GM12878 (cell line): Measurements from ENCODE around the gene DFFA. TPM values are rescaled to one million over a fixed set of nuclear protein-coding genes. Genes with fewer than 3 reads are reported as not detected.
A peak's percentile ranks its signal among the peaks of the same experiment; 100 is the strongest.

ENCODE experiments used
- ATAC-seq: fragments of 200-7000 bp; cut with Tn5 transposase; 3 replicates; pipeline ENCODE4 v1.9.1; 2020; ENCODE audit warnings: mild to moderate bottlenecking, moderate library complexity
- BruUV-seq: library from RNA; stranded (reverse); fragments of 400-500 nt; replicated peaks from 2 replicates; lab custom pipeline; 2021; lab: Mats Ljungman, UMichigan
- CTCF ChIA-PET: fragments of 300-600 bp; sonication (Branson Sonifier 250); formaldehyde crosslinking; extraction: SDS; loops from one replicate; lab custom pipeline; 2021; ENCODE audit warnings: inconsistent platforms; lab: Yijun Ruan, JAX
- POLR2A ChIA-PET: fragments of 350-600 bp; formaldehyde crosslinking; extraction: SDS; loops from one replicate; lab custom pipeline; 2021; ENCODE audit warnings: inconsistent platforms; lab: Charles Lee
- RAD21 ChIA-PET: fragments of 300-600 bp; sonication (Branson Sonifier 250); formaldehyde crosslinking; loops from one replicate; lab custom pipeline; 2023; ENCODE audit warnings: antibody characterized with exemption; ENCODE audit not compliant: unreplicated experiment; lab: Charles Lee
- SMC1A ChIA-PET: fragments of 300-600 bp; sonication (Branson Sonifier 250); formaldehyde crosslinking; loops from one replicate; lab custom pipeline; 2023; ENCODE audit not compliant: unreplicated experiment, uncharacterized antibody; lab: Charles Lee
- DNase-seq: peaks from one replicate; pipeline ENCODE4 v3.0.0-alpha.2; 2011; ENCODE audit warnings: low read depth, low spot score
- FAIRE-seq: peaks from 3 replicates; lab custom pipeline; 2011; peaks lifted over from hg19 to GRCh38; lab: Jason Lieb, UNC
- H2AFZ ChIP-seq: 2 replicates; pipeline ENCODE4 v1.6.0; 2011; ENCODE audit warnings: low read depth, low read length, control low read depth; ENCODE audit not compliant: control insufficient read depth
- H3K27ac ChIP-seq: 2 replicates; pipeline ENCODE4 v1.5.1; 2011; ENCODE audit warnings: control low read depth; ENCODE audit not compliant: control insufficient read depth, insufficient read depth
- H3K27me3 ChIP-seq, 2 experiments: replicated peaks in 1 of 2; 2 replicates each; pipeline versions ENCODE4 v1.6.0 to v1.6.1; 2011; ENCODE audit warnings: low read length in 1 of 2; ENCODE audit not compliant: control insufficient read depth in 2 of 2, insufficient read depth in 2 of 2
- H3K36me3 ChIP-seq, 2 experiments: 2 replicates each; pipeline ENCODE4 v1.5.1; 2011; ENCODE audit warnings: low read length in 1 of 2; ENCODE audit not compliant: control insufficient read depth in 2 of 2, insufficient read depth in 2 of 2
- H3K4me1 ChIP-seq: 2 replicates; pipeline ENCODE4 v1.6.1; 2011; ENCODE audit warnings: mild to moderate bottlenecking, low read length, moderate library complexity, mixed read lengths; ENCODE audit not compliant: control insufficient read depth, insufficient read depth
- H3K4me2 ChIP-seq: 2 replicates; pipeline ENCODE4 v1.6.0; 2011; ENCODE audit warnings: control low read depth; ENCODE audit not compliant: control insufficient read depth, insufficient read depth
- H3K4me3 ChIP-seq: fragments of 200-600 bp; sonication (generic); 2 replicates; pipeline ENCODE4 v1.5.1; 2016
- H3K79me2 ChIP-seq: 2 replicates; pipeline ENCODE4 v1.6.0; 2011; ENCODE audit warnings: low read length; ENCODE audit not compliant: control insufficient read depth, insufficient read depth
- H3K9ac ChIP-seq: 2 replicates; pipeline ENCODE4 v1.8.0; 2011; ENCODE audit warnings: low read length, control low read depth, mixed read lengths; ENCODE audit not compliant: control insufficient read depth, insufficient read depth
- H3K9me3 ChIP-seq: replicated peaks from 3 replicates; pipeline ENCODE4 v1.5.1; 2011; ENCODE audit warnings: mild to moderate bottlenecking, low read length; ENCODE audit not compliant: control insufficient read depth, insufficient read depth
- H4K20me1 ChIP-seq: 2 replicates; pipeline ENCODE4 v1.6.0; 2011; ENCODE audit not compliant: control insufficient read depth, insufficient read depth
- BRCA1 ChIP-seq: IDR thresholded peaks from 2 replicates; pipeline ENCODE4 v1.6.1; 2011; ENCODE audit warnings: low read depth, low read length, improper control_type of control experiment
- CBX5 ChIP-seq: sonication (generic); IDR thresholded peaks from 2 replicates; pipeline ENCODE4 v1.6.1; 2016; ENCODE audit warnings: low read depth, moderate library complexity, mild to moderate bottlenecking, inconsistent platforms
- CEBPB ChIP-seq, 2 experiments: fragments of 150-350 bp in 1 of 2; IDR thresholded peaks; 2 replicates each; pipeline ENCODE4 v1.6.1; 2012 to 2014; ENCODE audit warnings: low read depth in 2 of 2, low read length in 2 of 2, borderline replicate concordance in 1 of 2, inconsistent platforms in 1 of 2
- CHD2 ChIP-seq: IDR thresholded peaks from 2 replicates; pipeline ENCODE4 v1.6.1; 2011; ENCODE audit warnings: low read depth, low read length, improper control_type of control experiment, borderline replicate concordance
- EZH2 ChIP-seq: IDR thresholded peaks from 2 replicates; pipeline ENCODE4 v1.6.1; 2012; ENCODE audit warnings: low read depth, mild to moderate bottlenecking, control low read depth, inconsistent platforms, low read length, borderline replicate concordance; ENCODE audit not compliant: control insufficient read depth
- IKZF2 ChIP-seq, 2 experiments: fragments of 450-650 bp; IDR thresholded peaks; 2 replicates each; pipeline ENCODE4 v1.6.1; 2017; ENCODE audit warnings: mild to moderate bottlenecking in 2 of 2, moderate library complexity in 2 of 2
- JUNB ChIP-seq: IDR thresholded peaks from 2 replicates; pipeline ENCODE4 v1.6.1; 2016; ENCODE audit warnings: antibody characterized with exemption, mild to moderate bottlenecking
- MTA2 ChIP-seq: fragments of 450-650 bp; IDR thresholded peaks from 2 replicates; pipeline ENCODE4 v1.6.1; 2016; ENCODE audit warnings: low read depth, mild to moderate bottlenecking, moderate library complexity
- MYB ChIP-seq: fragments of 150-350 bp; IDR thresholded peaks from 2 replicates; pipeline ENCODE4 v1.6.1; 2014; ENCODE audit warnings: mild to moderate bottlenecking, low read depth, low read length, borderline replicate concordance
- NFXL1 ChIP-seq: fragments of 450-650 bp; IDR thresholded peaks from 2 replicates; pipeline ENCODE4 v1.6.1; 2017; ENCODE audit warnings: antibody characterized with exemption, mild to moderate bottlenecking, borderline replicate concordance
- NFYB ChIP-seq: IDR thresholded peaks from 2 replicates; pipeline ENCODE4 v1.6.1; 2011; ENCODE audit warnings: low read depth, mild to moderate bottlenecking, low read length, improper control_type of control experiment, moderate library complexity; ENCODE audit not compliant: insufficient read depth
- STAT3 ChIP-seq: IDR thresholded peaks from 2 replicates; pipeline ENCODE4 v1.6.1; 2011; ENCODE audit warnings: low read depth, low read length, improper control_type of control experiment
- ZNF207 ChIP-seq: fragments of 450-650 bp; IDR thresholded peaks from 2 replicates; pipeline ENCODE4 v1.6.1; 2014; ENCODE audit warnings: antibody characterized with exemption, mild to moderate bottlenecking, borderline replicate concordance
- ZNF217 ChIP-seq: fragments of 450-650 bp; IDR thresholded peaks from 2 replicates; pipeline ENCODE4 v1.6.1; 2017; ENCODE audit warnings: antibody characterized with exemption, mild to moderate bottlenecking
- WGBS: methylation state at CpG from one replicate; pipeline ENCODE4 v1.1.6; 2016; ENCODE audit warnings: low lambda C conversion rate; ENCODE audit not compliant: insufficient replicate concordance, insufficient coverage; ENCODE audit errors: missing lambda C conversion rate; 5-methylcytosine and 5-hydroxymethylcytosine counted together
- in situ Hi-C: fragments of 300-500 bp; cut with MboI; formaldehyde crosslinking; loops from 9 replicates; pipeline ENCODE4 v1.14.3; 2018; ENCODE audit warnings: mixed read lengths
- intact Hi-C: fragments of 100-400 bp; cut with micrococcal nuclease; formaldehyde crosslinking; loops from one replicate; pipeline ENCODE4 v1.14.2; 2022; ENCODE audit not compliant: unreplicated experiment
- polyA plus RNA-seq, 11 experiments: library from polyadenylated mRNA; depleted of rRNA in 4 of 11; unstranded in 6 of 11; stranded (reverse) in 5 of 11; fragments of >200 nt; fragmentation: Nextera tagmentation in 4 of 11; fragmentation: Illumina TruSeq in 1 of 11; extraction: Ambion mirVana in 4 of 11; extraction: Trizol in 1 of 11; gene quantifications; 1 replicate in 1 of 11; 2 replicates in 10 of 11; pipeline versions ENCODE4 v1.2.1 to v1.2.3, GENCODE V29; 2011 to 2016; ENCODE audit warnings: inconsistent platforms in 2 of 11, missing spikeins in 2 of 11, low read depth in 1 of 11
- total RNA-seq, 4 experiments: library from RNA; depleted of rRNA in 3 of 4; stranded (reverse); fragments of >200 nt in 3 of 4; fragmentation: Illumina TruSeq in 1 of 4; extraction: Trizol in 1 of 4; gene quantifications; 2 replicates each; pipeline versions ENCODE4 v1.2.1 to v1.2.3, GENCODE V29; 2013 to 2021
- TF ChIP-seq, protein P1 (sequence below): fragments of 450-650 bp; IDR thresholded peaks from 2 replicates; pipeline ENCODE4 v1.6.1; 2016; ENCODE audit warnings: mild to moderate bottlenecking
- TF ChIP-seq, protein P2 (sequence below): fragments of 450-650 bp; IDR thresholded peaks from 2 replicates; pipeline ENCODE4 v1.6.1; 2017; ENCODE audit warnings: mild to moderate bottlenecking, moderate library complexity
- TF ChIP-seq, protein P3 (sequence below): IDR thresholded peaks from 2 replicates; pipeline ENCODE4 v1.6.1; 2012; ENCODE audit warnings: low read depth, low read length, improper control_type of control experiment

Gene DFFA
- total and polyA plus RNA-seq, 10 of the 15 experiments (the other 5 are each of a cell fraction or from before 2014, with no cell fraction given), result 37.4 to 83.8 (median 52.4) TPM

DNA sequence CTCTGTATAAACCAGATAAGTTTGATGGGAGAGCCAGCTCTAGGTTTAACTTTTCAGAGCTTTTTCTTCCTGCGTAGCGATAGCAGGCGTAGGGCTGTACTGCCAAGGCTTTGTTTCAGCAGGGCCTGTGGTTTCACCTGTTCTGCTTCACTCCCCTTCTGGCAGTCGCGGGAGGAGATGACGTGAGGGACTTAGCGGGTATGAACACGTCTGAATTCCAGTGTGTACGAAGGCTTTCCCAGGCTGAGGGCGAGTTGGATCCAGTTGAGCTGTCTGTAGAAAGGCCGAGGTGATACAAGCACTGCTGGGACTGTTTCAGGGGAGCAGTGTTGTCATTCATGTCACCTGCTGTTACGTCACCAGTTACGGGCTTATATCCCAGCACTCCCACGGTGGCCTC, 23.6 kb upstream of the DFFA start (continued):
- TF ChIP-seq, protein P1, sequence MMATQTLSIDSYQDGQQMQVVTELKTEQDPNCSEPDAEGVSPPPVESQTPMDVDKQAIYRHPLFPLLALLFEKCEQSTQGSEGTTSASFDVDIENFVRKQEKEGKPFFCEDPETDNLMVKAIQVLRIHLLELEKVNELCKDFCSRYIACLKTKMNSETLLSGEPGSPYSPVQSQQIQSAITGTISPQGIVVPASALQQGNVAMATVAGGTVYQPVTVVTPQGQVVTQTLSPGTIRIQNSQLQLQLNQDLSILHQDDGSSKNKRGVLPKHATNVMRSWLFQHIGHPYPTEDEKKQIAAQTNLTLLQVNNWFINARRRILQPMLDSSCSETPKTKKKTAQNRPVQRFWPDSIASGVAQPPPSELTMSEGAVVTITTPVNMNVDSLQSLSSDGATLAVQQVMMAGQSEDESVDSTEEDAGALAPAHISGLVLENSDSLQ, result no peak

DNA sequence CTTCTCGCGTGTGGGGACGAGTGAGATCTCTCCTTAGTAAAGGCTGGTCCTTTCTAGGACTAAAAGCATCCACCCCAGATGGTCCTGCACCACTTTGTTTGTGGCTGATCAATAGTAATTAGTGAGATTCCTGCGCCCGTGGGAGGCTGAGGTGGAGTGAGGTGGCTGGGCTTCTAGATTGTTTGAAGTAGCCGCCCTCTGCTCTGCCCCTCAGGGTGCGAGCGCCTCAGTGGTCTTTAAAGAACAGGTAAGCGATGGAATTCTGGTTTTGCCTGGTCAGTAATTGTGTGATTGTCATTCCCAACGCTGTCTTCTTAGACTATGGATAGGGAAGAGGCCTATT, 23.1 kb upstream of the DFFA start:
- Histone ChIP-seq H3K4me1 (peaks cover 25% of the 10 kb centered on the region), H4K20me1 (no peaks in the 10 kb centered on the region), H3K27me3 (no peaks in the 10 kb centered on the region), H3K9ac (peak overlapping the region; percentile 58), H3K9me3 (no peaks in the 10 kb centered on the region), H3K27ac (peak overlapping the region; percentile 83), H3K4me2 (peak overlapping the region; percentile 57), H3K79me2 (peaks cover 33% of the 10 kb centered on the region), H3K4me3 (peak overlapping the region; percentile 52), H2AFZ (peak overlapping the region; percentile 38), H3K36me3 (peaks cover 3 to 12% of the 10 kb centered on the region in 2 experiments; a peak in 3 of 4 replicates)
- RAD21 ChIA-PET, result interaction anchor here (0.6 to 8.4 kb wide), 22 partner anchors 9 to 552 kb away, joined by 3 to 191 read pairs (median 5); partner anchors contain the start of genes CENPS, DFFA, LZIC and NMNAT1
- CTCF ChIA-PET, result interaction anchor here (0.7 to 12.5 kb wide), 40 partner anchors 9 to 1148 kb away, joined by 3 to 292 read pairs (median 5); partner anchors contain the start of genes CENPS and KIF1B
- SMC1A ChIA-PET, result interaction anchor here (0.8 to 6.4 kb wide), 16 partner anchors 8 to 542 kb away, joined by 3 to 122 read pairs (median 4); partner anchors contain the start of gene CENPS
- POLR2A ChIA-PET, result interaction anchor here (0.5 to 2.6 kb wide), 8 partner anchors 9 to 488 kb away, joined by 3 to 17 read pairs (median 4); partner anchors contain the start of gene CENPS
- in situ Hi-C loops (no loop called here), intact Hi-C loops (no loop called here)
- 56% methylated on average over 10 of the region's 10 CpGs for WGBS
- DNase-seq (no peak), FAIRE-seq (no peak), ATAC-seq (no peak)
- TSS peak; percentile 58 for BruUV-seq
- TF ChIP-seq CHD2, result no peak
- no peak for TF ChIP-seq MTA2
- no peak for TF ChIP-seq ZNF217
- TF ChIP-seq IKZF2 (IDR thresholded peaks at IDR 0.05), result no peak
- TF ChIP-seq, protein P2, sequence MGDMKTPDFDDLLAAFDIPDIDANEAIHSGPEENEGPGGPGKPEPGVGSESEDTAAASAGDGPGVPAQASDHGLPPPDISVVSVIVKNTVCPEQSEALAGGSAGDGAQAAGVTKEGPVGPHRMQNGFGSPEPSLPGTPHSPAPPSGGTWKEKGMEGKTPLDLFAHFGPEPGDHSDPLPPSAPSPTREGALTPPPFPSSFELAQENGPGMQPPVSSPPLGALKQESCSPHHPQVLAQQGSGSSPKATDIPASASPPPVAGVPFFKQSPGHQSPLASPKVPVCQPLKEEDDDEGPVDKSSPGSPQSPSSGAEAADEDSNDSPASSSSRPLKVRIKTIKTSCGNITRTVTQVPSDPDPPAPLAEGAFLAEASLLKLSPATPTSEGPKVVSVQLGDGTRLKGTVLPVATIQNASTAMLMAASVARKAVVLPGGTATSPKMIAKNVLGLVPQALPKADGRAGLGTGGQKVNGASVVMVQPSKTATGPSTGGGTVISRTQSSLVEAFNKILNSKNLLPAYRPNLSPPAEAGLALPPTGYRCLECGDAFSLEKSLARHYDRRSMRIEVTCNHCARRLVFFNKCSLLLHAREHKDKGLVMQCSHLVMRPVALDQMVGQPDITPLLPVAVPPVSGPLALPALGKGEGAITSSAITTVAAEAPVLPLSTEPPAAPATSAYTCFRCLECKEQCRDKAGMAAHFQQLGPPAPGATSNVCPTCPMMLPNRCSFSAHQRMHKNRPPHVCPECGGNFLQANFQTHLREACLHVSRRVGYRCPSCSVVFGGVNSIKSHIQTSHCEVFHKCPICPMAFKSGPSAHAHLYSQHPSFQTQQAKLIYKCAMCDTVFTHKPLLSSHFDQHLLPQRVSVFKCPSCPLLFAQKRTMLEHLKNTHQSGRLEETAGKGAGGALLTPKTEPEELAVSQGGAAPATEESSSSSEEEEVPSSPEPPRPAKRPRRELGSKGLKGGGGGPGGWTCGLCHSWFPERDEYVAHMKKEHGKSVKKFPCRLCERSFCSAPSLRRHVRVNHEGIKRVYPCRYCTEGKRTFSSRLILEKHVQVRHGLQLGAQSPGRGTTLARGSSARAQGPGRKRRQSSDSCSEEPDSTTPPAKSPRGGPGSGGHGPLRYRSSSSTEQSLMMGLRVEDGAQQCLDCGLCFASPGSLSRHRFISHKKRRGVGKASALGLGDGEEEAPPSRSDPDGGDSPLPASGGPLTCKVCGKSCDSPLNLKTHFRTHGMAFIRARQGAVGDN, result 0 out of 2 replicates have a peak, but pooled peaks have one; percentile 24
- no peak for TF ChIP-seq NFYB
- TF ChIP-seq CBX5, result no peak
- TF ChIP-seq, protein P3, sequence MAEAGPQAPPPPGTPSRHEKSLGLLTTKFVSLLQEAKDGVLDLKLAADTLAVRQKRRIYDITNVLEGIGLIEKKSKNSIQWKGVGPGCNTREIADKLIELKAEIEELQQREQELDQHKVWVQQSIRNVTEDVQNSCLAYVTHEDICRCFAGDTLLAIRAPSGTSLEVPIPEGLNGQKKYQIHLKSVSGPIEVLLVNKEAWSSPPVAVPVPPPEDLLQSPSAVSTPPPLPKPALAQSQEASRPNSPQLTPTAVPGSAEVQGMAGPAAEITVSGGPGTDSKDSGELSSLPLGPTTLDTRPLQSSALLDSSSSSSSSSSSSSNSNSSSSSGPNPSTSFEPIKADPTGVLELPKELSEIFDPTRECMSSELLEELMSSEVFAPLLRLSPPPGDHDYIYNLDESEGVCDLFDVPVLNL, result no peak
- no peak for TF ChIP-seq NFXL1
- no peak for TF ChIP-seq STAT3
- TF ChIP-seq EZH2, result no peak
- TF ChIP-seq MYB, result no peak
- TF ChIP-seq CEBPB (IDR thresholded peaks at IDR 0.05; ENCODE audit: borderline replicate concordance in 1 of 2, low read depth in 2 of 2, low read length in 2 of 2), result no peak
- TF ChIP-seq JUNB, result no peak
- TF ChIP-seq ZNF207, result 0 out of 2 replicates have a peak, but pooled peaks have one; percentile 3
- peak; percentile 74 for TF ChIP-seq BRCA1
